A673 (cell line): ENCODE data around the gene ARHGAP1.

ENCODE experiments used
- EZH2 ChIP-seq: fragments of 200-600 bp; sonication (generic); IDR thresholded peaks from 2 replicates; pipeline ENCODE4 v1.6.1; 2017; ENCODE audit warnings: borderline replicate concordance, low read depth, mild to moderate bottlenecking, mixed read lengths, antibody characterized with exemption, low read length; ENCODE audit not compliant: poor library complexity, severe bottlenecking
- TF ChIP-seq, protein P1 (sequence below): fragments of 300-800, 200-600 bp; sonication (generic); conservative IDR thresholded peaks from 2 replicates; pipeline ENCODE4 v1.5.1; 2017; ENCODE audit warnings: low read depth, mild to moderate bottlenecking, antibody characterized with exemption, low read length, moderate library complexity, mixed read lengths

- TF ChIP-seq, protein P1, sequence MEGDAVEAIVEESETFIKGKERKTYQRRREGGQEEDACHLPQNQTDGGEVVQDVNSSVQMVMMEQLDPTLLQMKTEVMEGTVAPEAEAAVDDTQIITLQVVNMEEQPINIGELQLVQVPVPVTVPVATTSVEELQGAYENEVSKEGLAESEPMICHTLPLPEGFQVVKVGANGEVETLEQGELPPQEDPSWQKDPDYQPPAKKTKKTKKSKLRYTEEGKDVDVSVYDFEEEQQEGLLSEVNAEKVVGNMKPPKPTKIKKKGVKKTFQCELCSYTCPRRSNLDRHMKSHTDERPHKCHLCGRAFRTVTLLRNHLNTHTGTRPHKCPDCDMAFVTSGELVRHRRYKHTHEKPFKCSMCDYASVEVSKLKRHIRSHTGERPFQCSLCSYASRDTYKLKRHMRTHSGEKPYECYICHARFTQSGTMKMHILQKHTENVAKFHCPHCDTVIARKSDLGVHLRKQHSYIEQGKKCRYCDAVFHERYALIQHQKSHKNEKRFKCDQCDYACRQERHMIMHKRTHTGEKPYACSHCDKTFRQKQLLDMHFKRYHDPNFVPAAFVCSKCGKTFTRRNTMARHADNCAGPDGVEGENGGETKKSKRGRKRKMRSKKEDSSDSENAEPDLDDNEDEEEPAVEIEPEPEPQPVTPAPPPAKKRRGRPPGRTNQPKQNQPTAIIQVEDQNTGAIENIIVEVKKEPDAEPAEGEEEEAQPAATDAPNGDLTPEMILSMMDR: no peak
- no peak for TF ChIP-seq EZH2
Observed at GRCh38 chr11:46721286-46721685, 20.9 kb upstream of the ARHGAP1 start.
